Measurements from ENCODE around the gene FBN2. TPM values are rescaled to one million over a fixed set of nuclear protein-coding genes. Genes with fewer than 3 reads are reported as not detected.

FBN2 gene
- total and polyA plus RNA-seq, 9 of the 15 experiments (the other 6 are each of a cell fraction or from before 2014, with no cell fraction given): 0.01 to 0.09 TPM; not detected in 7

GRCh38 chr5:128432913-128433440 is 105.1 kb downstream of the FBN2 start (continued):
- TF ChIP-seq ZNF707 (CRISPR knock-in tag; conservative IDR thresholded peaks at IDR 0.05): no peak
- TF ChIP-seq BACH1 (tag; IDR thresholded peaks at IDR 0.05): no peak

GRCh38 chr5:128427921-128428320 is 110.1 kb downstream of the FBN2 start:
- no peak for ATAC-seq
- TF ChIP-seq GTF3C2 (IDR thresholded peaks at IDR 0.05; ENCODE audit: borderline replicate concordance, extremely low read depth, insufficient read length): no peak
- TF ChIP-seq ZNF12 (CRISPR knock-in tag; IDR thresholded peaks at IDR 0.05): no peak
- no peak for TF ChIP-seq CEBPZ (IDR thresholded peaks at IDR 0.05; ENCODE audit: borderline replicate concordance, low read depth, low read length)
- TF ChIP-seq ELK3 (CRISPR knock-in tag; IDR thresholded peaks at IDR 0.05): no peak
- TF ChIP-seq ZNF121 (CRISPR knock-in tag; conservative IDR thresholded peaks at IDR 0.05): no peak
- TF ChIP-seq DPF2 (IDR thresholded peaks at IDR 0.05): no peak
- no peak for TF ChIP-seq RBM14 (IDR thresholded peaks at IDR 0.05; ENCODE audit: borderline replicate concordance, insufficient read depth, low read depth, low read length)
- no peak for TF ChIP-seq NR4A1 (CRISPR knock-in tag; IDR thresholded peaks at IDR 0.05)
- no peak for TF ChIP-seq NR4A1 (tag; IDR thresholded peaks at IDR 0.05)
- TF ChIP-seq SMARCA4 (IDR thresholded peaks at IDR 0.05): no peak
- no peak for TF ChIP-seq SETDB1 (IDR thresholded peaks at IDR 0.05; ENCODE audit: low read length)
- TF ChIP-seq ZNF699 (CRISPR knock-in tag; IDR thresholded peaks at IDR 0.05; ENCODE audit: insufficient replicate concordance): no peak
- TF ChIP-seq CXXC5 (CRISPR knock-in tag; IDR thresholded peaks at IDR 0.05): no peak

More at GRCh38 chr5:128427921-128428320, 110.1 kb downstream of the FBN2 start:
- Histone ChIP-seq H3K4me2 (ENCODE audit: insufficient read depth, low read length) (no peak overlapping the region), H2AFZ (ENCODE audit: low read depth, low read length) (no peak overlapping the region), H3K4me3 (no peak overlapping the region), H3K9ac (ENCODE audit: insufficient read depth in 1 of 2, low read depth in 2 of 2, low read length in 2 of 2) (no peak overlapping the region), H3K36me3 (ENCODE audit: control insufficient read depth, insufficient read depth, low read length) (no peaks in the 10 kb centered on the region), H3K79me2 (ENCODE audit: control insufficient read depth, insufficient read depth, low read length) (no peaks in the 10 kb centered on the region), H3K4me1 (replicated peaks in 1 of 2; ENCODE audit: control insufficient read depth in 2 of 2, insufficient read depth in 2 of 2, low read length in 2 of 2) (no peaks in the 10 kb centered on the region), H3K9me1 (ENCODE audit: control insufficient read depth, insufficient read depth, low read length) (no peaks in the 10 kb centered on the region), H4K20me1 (replicated peaks; ENCODE audit: control insufficient read depth, insufficient read depth, low read length) (no peaks in the 10 kb centered on the region), H3K27me3 (ENCODE audit: control insufficient read depth in 2 of 2, insufficient read depth in 2 of 2, low read length in 2 of 2) (no peaks in the 10 kb centered on the region), H3K9me3 (replicated peaks; ENCODE audit: control insufficient read depth, insufficient read depth, low read depth, low read length) (peaks cover 2% of the 10 kb centered on the region; the same call in 1 of the 2 replicates), H3K27ac (ENCODE audit: extremely low read depth, low read depth, low read length) (no peak overlapping the region)
- BruUV-seq (replicated peaks): no TSS peak
- no peak for FAIRE-seq
- DNase-seq (ENCODE audit: extremely low read depth in 1 of 4, low spot score in 3 of 4): no peak
- intact Hi-C loops (cut with micrococcal nuclease): no loop called here
- WGBS (ENCODE audit: insufficient coverage, low coverage, missing lambda C conversion rate): 0% methylated on average over 1 of the region's 1 CpG
- in situ Hi-C loops (cut with MboI): no loop called here
- POLR2A ChIA-PET: no interaction called here
- CTCF ChIA-PET (ENCODE audit: low intra/inter-chr PET ratio): no interaction called here
